SHP77 (cell line): ENCODE measurements around the gene SLC2A1.

Source experiments
- DNase-seq, 2 experiments: peaks; one replicate each; lab custom pipeline; 2025; lab: John Stamatoyannopoulos, UW

SLC2A1 gene

DNA sequence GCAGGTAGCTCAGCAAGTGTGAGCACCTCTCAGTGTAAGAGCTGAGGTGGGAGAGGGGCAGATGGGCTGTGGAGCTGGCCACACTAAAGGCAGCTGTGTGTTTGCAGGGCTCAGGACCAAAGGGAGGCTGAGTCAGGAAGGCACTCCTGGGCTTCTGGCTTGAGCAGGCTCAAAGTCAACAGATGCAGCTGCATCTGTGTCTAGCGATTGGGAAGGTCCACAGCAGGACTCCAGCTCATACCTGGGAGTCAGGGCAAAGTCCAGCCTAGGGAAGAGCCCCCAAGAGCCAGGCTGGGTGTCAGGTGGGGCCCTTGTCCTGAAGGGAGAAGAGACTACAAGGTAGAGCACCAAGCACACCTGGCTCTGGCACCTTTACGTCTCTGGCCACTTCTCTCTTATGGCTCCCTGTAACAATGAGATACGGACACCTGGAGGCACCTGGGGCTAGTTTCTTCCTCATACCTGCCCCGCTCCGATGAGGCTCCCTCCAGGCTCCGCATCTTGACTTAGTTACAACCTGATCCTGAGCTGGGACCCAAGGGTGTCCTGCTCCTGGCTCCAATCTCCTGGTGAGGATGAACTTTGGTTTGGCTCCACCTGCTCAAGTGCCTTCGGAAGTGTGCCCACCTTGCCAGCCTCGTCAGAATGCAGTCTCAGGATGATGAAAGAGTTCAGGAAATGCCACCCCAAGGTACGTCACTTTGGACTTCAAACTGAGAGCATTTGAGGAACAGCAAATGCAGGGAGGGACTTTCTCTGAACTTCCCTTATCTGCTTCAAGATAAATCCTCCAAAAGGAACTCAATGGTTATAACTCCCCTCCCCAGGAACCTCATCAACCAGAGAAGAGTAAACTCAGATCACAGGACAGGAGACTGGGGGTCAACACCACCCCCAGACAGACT lies 21.5 kb upstream of the SLC2A1 start:
- DNase-seq = no peak

DNA sequence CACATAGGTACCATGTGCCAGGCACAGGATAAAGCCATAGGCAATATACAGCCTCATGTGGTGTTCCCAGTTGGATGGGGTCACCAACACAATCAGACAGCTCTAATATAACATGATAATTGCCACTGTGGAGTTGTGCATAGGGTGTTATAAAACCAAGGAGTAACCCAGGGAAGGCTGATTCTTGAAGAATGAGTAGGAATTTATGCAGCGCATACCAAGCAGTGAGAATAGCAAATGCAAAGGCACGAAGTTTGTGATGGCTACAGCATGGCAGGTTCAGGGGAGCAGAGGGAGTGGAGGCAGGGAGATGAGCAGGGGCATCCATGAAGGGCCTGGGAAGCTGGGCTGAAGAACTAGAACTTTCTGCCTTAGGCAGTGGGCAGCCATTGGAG lies 20.4 kb upstream of the SLC2A1 start:
- no peak for DNase-seq

GRCh38 chr1:42978317-42979035 lies 19.8 kb upstream of the SLC2A1 start:
- DNase-seq = no peak

DNA sequence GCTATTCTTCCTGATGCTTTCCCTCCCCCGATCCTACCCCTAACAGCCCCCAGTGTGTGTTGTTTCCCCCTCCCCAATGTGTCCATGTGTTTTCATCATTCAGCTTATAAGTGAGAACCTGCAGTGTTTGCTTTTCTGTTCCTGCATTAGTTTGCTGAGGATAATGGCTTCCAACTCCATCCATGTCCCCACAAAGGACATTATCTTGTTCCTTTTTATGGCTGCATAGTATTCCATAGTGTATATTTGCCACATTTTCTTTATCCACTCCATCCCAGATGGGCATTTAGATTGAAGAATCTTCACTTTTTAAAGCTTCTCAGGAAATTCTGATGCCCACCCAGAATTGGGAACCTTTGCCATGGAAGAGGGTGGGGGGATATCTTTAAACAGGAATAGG lies 19.0 kb upstream of the SLC2A1 start:
- no peak for DNase-seq

GRCh38 chr1:42975561-42976225 lies 17.0 kb upstream of the SLC2A1 start:
- DNase-seq = no peak

GRCh38 chr1:42974767-42975437 lies 16.2 kb upstream of the SLC2A1 start:
- no peak for DNase-seq

DNA sequence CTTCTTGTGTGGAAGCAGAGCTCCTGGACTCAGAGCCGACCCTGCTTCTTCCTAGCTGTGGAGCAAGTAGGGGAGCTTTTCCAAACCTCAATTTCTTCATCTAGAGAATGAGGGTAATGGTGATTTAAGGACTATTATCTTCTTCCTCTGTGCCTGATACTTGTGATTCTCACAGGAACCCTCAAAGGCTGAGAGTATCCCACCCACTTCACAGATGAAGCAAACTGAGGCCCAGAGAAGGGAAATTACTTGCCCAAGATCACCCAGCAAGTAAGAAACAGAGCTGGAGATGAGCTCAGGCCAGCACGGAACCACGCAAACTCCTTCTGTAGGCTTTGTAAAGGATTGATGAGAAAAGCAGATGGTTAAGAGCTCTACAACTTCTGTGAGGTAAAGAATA lies 15.1 kb upstream of the SLC2A1 start:
- no peak for DNase-seq

DNA sequence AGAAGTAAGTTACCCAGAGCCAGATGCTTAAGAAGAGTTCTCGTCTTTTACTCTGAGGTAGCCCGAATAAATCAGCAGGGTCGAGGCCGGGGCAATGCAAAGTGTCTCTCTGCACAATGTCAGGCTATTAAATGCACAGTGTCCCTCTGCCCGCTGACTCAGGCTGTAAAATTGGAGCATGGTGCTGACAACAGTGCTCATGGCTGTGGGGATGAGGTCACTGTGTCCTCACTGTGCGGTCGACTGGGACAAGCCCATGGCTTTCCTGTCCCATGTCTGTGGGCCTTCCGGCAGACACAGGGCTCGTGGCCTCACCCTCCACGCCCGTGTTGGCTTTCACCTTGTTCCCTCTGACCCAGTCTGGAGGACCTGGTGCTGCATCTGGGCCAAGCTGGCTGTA lies 14.6 kb upstream of the SLC2A1 start:
- no peak for DNase-seq

DNA sequence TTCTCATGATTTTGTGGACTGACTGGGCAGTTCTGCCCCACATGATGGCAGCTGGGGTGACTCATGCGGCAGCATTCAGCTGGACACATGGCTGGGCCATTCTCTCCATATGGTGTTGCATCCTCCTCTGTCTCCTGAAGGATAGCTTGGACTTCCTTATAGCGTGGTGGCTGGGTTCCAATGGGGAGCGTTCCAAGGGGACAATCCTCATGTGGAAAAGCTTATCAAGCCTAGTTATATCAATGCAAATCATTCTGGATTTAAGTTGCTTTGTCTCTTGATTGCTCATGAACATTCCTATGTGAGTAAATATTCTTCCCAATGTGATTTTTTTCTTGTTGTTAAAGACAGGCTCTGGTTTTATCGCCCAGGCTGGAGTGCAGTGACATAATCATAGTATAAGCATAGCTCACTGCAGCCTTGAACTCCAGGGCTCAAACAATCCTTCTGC lies 13.2 kb upstream of the SLC2A1 start:
- DNase-seq = no peak

DNA sequence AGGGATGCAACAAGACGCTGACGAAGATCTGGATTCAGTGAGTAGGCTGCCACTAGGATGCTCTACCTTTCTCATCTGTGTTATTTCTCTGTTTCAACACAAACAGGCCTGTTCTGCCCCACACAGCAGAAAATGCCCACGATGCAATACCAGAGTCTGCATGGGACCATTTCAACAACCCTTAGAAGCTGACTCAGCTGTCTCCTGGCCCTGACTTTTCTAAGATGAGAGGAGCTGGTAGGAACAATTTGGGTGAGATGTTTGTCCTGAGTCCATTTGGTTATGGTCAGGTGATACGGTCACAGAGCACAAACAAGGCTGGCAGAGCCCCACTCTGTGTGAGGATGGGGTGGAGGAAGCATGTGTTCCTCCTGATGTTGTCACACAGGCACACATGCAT lies 11.5 kb upstream of the SLC2A1 start:
- DNase-seq = no peak

DNA sequence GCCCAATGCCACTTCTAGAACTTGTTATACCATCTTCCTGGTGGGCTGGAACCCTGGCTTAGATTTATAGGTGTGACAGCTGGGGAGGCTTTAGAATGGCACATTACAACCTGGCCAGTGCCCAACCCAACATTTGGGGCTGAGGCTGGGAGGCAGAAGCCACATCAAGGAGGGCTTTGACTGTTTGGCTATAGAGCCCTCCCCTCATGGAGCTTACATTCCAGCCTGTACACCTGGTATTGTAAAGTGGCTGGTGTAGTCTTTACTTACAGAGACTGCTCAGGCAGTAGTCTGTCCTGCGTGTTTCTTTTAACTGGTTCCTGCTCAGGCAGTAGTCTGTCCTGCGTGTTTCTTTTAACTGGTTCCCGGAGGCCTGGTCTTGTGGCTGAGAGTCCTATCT lies 10.0 kb upstream of the SLC2A1 start:
- DNase-seq = no peak

DNA sequence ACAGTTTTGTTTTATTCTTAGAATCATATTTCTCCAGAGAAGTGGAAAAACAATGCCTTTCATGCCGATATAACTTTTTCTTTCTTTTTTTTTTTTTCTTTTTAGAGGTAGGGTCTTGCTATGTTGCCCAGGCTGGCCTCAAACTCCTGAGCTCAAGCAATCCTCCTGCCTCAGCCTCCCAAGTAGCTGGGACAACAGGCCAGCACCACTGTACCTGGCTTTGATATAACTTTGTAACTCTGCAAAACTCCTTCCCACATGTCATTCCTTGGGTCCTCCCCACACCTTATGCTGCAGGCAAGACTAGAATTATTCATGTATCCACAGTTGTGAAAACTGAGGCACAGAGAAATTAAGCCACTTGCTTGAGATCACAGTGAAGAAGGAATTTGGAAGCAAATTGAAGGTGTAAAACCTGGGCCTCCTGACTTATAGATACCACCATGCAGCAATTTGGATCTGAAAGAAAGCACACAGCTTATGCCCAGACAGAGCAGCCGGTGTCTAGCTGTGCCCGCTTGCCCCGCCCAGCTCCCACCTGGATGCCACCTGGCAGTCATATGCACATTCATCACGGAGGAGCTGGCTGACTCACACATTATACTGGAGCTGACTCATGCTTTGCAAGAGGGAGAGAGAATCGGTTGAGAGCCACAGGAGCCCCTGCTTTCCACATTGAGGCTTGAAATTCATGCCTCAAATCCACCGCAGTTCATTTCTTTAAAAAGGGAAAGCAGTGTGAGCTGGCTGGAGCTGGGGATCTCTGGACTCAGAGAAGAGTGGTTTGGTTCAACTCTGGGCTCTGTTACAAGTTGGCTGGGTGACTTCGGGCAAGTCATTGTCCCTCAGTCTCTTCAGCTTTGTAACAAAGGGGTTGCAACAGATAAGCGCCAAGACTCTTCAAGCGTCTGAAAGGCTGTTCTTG lies 8.3 kb upstream of the SLC2A1 start:
- DNase-seq = peak; percentile 75 to 83

DNA sequence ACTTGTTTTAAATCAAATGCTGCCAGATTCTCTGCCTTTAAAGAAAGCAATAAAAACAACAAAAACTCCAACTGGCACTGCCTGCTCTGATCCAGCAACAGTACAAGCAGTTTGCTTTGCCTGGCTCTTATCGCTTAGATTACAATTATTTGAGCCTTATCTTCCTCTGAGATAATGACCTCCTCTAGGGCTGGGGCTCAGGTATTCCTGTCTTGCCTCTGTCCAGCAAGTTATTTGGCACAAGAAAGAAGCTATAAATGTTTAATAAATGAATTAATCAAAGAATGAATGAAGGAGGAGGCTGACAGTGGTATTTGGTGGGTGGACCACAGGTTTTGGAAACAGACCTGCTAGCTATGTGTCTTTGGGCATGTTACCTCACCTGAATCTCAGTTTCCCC lies 6.7 kb upstream of the SLC2A1 start:
- DNase-seq = no peak

DNA sequence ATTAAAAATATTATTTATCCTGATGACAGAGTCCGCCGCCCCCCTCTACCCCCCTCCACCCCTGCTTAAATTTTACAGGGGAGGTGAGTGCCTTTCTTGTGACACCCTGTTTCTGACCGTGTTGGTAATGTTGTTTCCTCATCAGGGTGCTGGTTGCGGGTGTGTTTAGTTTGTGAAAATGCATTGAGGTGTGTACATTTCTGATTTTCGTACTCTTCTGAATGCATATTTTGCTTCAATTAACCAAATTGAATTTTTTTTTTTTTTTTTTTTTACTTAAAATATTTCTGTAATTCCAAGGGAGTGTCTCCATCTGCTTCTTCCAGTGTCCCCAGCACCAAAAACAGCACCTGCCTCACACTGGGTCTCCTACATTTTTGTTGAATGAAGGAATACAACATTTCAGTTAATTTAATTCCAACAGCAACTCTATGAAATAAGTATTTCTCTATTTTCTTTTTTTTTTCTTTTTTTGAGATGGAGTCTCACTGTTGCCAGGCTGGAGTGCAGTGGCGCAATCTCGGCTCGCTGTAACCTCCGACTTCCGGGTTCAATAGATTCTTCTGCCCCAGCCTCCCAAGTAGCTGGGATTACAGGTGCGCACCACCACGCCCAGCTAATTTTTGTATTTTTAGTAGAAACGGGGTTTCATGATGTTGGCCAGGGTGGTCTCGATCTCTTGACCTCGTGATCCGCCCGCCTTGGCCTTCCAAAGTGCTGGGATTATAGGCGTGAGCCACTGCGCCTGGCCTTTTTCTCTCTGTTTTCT lies 5.6 kb upstream of the SLC2A1 start:
- no peak for DNase-seq

GRCh38 chr1:42963378-42964043 lies 4.8 kb upstream of the SLC2A1 start:
- DNase-seq = peak; percentile 63 to 77

DNA sequence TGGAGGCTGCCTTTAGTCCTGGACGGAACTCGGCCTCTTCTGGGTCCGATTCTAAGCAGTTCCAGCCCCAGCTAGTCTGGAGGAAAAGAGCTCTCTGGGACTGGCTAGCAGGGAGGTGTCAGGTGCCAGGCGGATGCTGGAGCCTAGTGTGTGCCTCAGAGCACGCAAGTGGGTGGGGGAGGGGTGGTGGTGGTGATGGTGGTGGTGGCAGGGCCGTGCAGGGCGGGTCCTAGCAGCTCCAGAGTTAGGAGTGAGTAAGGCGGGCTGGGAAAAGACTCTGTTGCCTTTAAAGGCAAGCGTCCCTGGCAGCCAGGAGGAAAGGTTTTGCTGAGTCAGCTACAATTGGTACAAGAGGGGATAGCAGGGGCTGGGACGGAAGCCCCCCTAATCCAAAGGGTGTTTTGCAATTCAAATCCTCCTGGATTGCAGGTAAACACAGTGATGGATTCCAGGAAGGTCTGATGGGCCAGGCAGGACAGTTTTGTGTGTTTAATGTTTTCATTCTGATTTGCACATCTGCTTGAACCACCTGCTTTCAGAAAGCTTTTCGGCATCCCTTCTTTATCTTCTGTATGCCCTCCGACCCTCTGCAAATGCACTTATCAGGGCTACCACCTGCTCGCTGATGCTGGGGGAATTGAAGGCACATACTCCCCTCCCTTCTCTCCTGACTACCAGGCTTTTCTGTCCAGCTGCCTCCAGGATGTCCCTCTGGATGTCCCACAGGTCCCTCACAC lies 4.1 kb upstream of the SLC2A1 start:
- DNase-seq = peak; percentile 59 to 83

DNA sequence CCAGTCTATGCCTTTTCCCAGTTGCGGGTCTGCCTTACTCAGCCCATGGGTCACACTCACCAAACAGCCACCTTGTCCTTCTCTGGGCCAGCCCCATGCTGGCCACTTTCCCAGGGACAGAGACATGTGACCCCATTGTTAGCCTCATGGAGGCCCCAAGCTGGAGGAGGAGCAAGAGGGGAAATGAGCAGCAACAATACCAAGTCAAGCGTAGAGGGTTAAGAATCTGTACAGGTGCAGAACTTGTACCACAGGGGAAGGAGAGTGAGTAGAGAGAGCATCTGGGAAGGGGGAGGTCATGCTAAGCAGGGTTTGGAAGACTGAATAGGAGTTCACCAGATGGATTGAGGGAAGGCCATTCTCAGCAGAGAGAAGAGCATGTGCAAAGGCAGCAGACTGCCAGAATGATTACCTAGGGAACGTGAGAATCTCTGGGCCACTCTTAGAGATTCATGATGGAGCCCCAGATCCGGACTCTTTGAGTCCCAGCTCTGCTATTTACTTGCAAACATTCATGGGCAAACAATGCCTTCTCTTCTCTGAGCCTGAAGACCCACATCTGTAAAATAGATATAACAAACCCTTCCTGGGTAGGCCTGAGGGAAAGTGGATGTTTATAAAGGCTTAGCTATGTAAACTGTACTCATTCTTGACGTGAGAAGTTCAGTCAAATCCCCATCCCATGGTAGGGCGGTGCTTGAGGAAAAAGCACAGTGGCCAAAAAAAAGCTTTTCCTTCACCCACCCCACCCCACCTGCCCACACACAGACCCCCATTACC lies 2.8 kb upstream of the SLC2A1 start:
- DNase-seq = no peak
